GM23338 (cell line): ENCODE data around the gene FCHSD1. TPM values are rescaled to one million over a fixed set of nuclear protein-coding genes. Genes with fewer than 3 reads are reported as not detected.
A peak's percentile ranks its signal among the peaks of the same experiment; 100 is the strongest.

Experiments
- ATAC-seq: fragments of 200-7000 bp; cut with Tn5 transposase; 3 replicates; pipeline ENCODE4 v1.9.1; 2020
- DNase-seq: peaks from one replicate; pipeline ENCODE4 v3.0.0-alpha.2; 2015; ENCODE audit warnings: low spot score
- H2AFZ ChIP-seq: fragments of 200-600 bp; sonication (generic); 2 replicates; pipeline ENCODE4 v1.8.0; 2016; ENCODE audit warnings: antibody characterized with exemption, mild to moderate bottlenecking, moderate library complexity
- H3F3A ChIP-seq: fragments of 200-600 bp; sonication (generic); replicated peaks from 2 replicates; pipeline ENCODE4 v1.8.0; 2017; ENCODE audit warnings: antibody characterized with exemption, mixed run types, low read depth
- H3K27ac ChIP-seq: fragments of 200-600 bp; sonication (generic); 2 replicates; pipeline ENCODE4 v1.6.1; 2016; ENCODE audit warnings: low read depth
- H3K27me3 ChIP-seq: fragments of 200-600 bp; sonication (generic); 2 replicates; pipeline ENCODE4 v1.8.0; 2016; ENCODE audit warnings: mild to moderate bottlenecking, mixed run types, moderate library complexity; ENCODE audit not compliant: insufficient read depth
- H3K36me3 ChIP-seq: fragments of 200-600 bp; sonication (generic); 2 replicates; pipeline ENCODE4 v1.8.0; 2016; ENCODE audit warnings: mild to moderate bottlenecking; ENCODE audit not compliant: insufficient read depth
- H3K4me1 ChIP-seq: fragments of 200-600 bp; sonication (generic); 2 replicates; pipeline ENCODE4 v1.8.0; 2016; ENCODE audit warnings: mild to moderate bottlenecking, moderate library complexity; ENCODE audit not compliant: insufficient read depth
- H3K4me2 ChIP-seq: fragments of 200-600 bp; sonication (generic); 2 replicates; pipeline ENCODE4 v1.7.1; 2017; ENCODE audit warnings: mixed run types
- H3K4me3 ChIP-seq: fragments of 200-600 bp; sonication (generic); 2 replicates; pipeline ENCODE4 v1.6.1; 2016; ENCODE audit warnings: mixed run types
- H3K79me2 ChIP-seq: fragments of 200-600 bp; sonication (generic); replicated peaks from 2 replicates; pipeline ENCODE4 v1.8.0; 2017; ENCODE audit warnings: mild to moderate bottlenecking; ENCODE audit not compliant: insufficient read depth
- H3K9me2 ChIP-seq: fragments of 200-600 bp; sonication (generic); 2 replicates; pipeline ENCODE4 v1.8.0; 2017; ENCODE audit not compliant: insufficient read depth
- H4K20me1 ChIP-seq: fragments of 200-600 bp; sonication (generic); replicated peaks from 2 replicates; pipeline ENCODE4 v1.8.0; 2017; ENCODE audit warnings: mild to moderate bottlenecking; ENCODE audit not compliant: insufficient read depth
- H3K27ac Mint-ChIP-seq: 2 replicates; pipeline ENCODE4 v1.8.0; 2020; ENCODE audit warnings: inconsistent platforms, mild to moderate bottlenecking, moderate library complexity, mixed read lengths
- H3K27me3 Mint-ChIP-seq: 3 replicates; pipeline ENCODE4 v1.8.0; 2022; ENCODE audit warnings: low read depth, mild to moderate bottlenecking, moderate library complexity, mixed read lengths, inconsistent platforms; ENCODE audit not compliant: insufficient read depth, poor library complexity
- H3K36me3 Mint-ChIP-seq: 3 replicates; pipeline ENCODE4 v1.8.0; 2021; ENCODE audit warnings: low read depth, mild to moderate bottlenecking, inconsistent platforms, moderate library complexity, mixed read lengths
- H3K4me1 Mint-ChIP-seq: 3 replicates; pipeline ENCODE4 v1.8.0; 2020; ENCODE audit warnings: mild to moderate bottlenecking, inconsistent platforms, mixed read lengths
- H3K4me3 Mint-ChIP-seq: 3 replicates; pipeline ENCODE4 v1.8.0; 2021; ENCODE audit warnings: moderate library complexity, mild to moderate bottlenecking, inconsistent platforms, mixed read lengths
- H3K9me3 Mint-ChIP-seq: 3 replicates; pipeline ENCODE4 v1.8.0; 2020; ENCODE audit warnings: moderate library complexity, mild to moderate bottlenecking, inconsistent platforms, mixed read lengths
- CREB1 ChIP-seq: fragments of 250-450 bp; sonication (Bioruptor Pico); IDR thresholded peaks from 2 replicates; pipeline ENCODE4 v1.5.0; 2020; ENCODE audit warnings: low read depth, mild to moderate bottlenecking, moderate library complexity
- EZH2 ChIP-seq: fragments of 200-600 bp; sonication (generic); IDR thresholded peaks from one replicate; pipeline ENCODE4 v1.8.0; 2017; ENCODE audit warnings: antibody characterized with exemption, mild to moderate bottlenecking, low read depth; ENCODE audit not compliant: unreplicated experiment
- EZH2phosphoT487 ChIP-seq: fragments of 200-600 bp; sonication (generic); IDR thresholded peaks from one replicate; pipeline ENCODE4 v1.8.1; 2018; ENCODE audit warnings: antibody characterized with exemption; ENCODE audit not compliant: unreplicated experiment
- JUNB ChIP-seq: IDR thresholded peaks from one replicate; pipeline ENCODE4 v1.6.1; 2016; ENCODE audit warnings: antibody characterized with exemption; ENCODE audit not compliant: unreplicated experiment
- NANOG ChIP-seq: IDR thresholded peaks from 2 replicates; pipeline ENCODE4 v1.6.1; 2016; ENCODE audit warnings: antibody characterized with exemption, borderline replicate concordance
- POLR2AphosphoS5 ChIP-seq: IDR thresholded peaks from 2 replicates; pipeline ENCODE4 v1.6.1; 2016; ENCODE audit warnings: antibody characterized with exemption, low read depth
- REST ChIP-seq: IDR thresholded peaks from one replicate; pipeline ENCODE4 v1.6.1; 2018; ENCODE audit warnings: antibody characterized with exemption; ENCODE audit not compliant: unreplicated experiment
- STAT1 ChIP-seq: IDR thresholded peaks from one replicate; pipeline ENCODE4 v1.6.1; 2016; ENCODE audit warnings: antibody characterized with exemption; ENCODE audit not compliant: unreplicated experiment
- ZNF114 ChIP-seq: fragments of 250-450 bp; sonication (Bioruptor Pico); IDR thresholded peaks from 2 replicates; pipeline ENCODE4 v1.5.0; 2020; ENCODE audit warnings: mild to moderate bottlenecking, moderate library complexity
- ZNF331 ChIP-seq: fragments of 250-450 bp; sonication (Bioruptor Pico); IDR thresholded peaks from 2 replicates; pipeline ENCODE4 v1.5.0; 2020; ENCODE audit warnings: low read depth, mild to moderate bottlenecking, moderate library complexity
- ZNF462 ChIP-seq: fragments of 250-450 bp; sonication (Bioruptor Pico); IDR thresholded peaks from 2 replicates; pipeline ENCODE4 v1.5.0; 2020; ENCODE audit warnings: mild to moderate bottlenecking, moderate library complexity
- polyA plus RNA-seq: library from polyadenylated mRNA; unstranded; fragments of >200 nt; fragmentation: Nextera tagmentation; extraction: Ambion mirVana; gene quantifications from 2 replicates; pipeline ENCODE4 v1.2.1, GENCODE V29; 2016
- total RNA-seq: library from RNA; depleted of rRNA; stranded (reverse); fragments of >200 nt; shearing (Covaris generic); gene quantifications from 2 replicates; pipeline ENCODE4 v1.2.3, GENCODE V29; 2014
- TF ChIP-seq, protein P1 (sequence below), 2 experiments: fragments of 200-600 bp in 1 of 2; sonication (generic) in 1 of 2; conservative IDR thresholded peaks; 2 replicates each; pipeline versions ENCODE4 v1.5.1 to v1.6.1; 2016 to 2017; ENCODE audit warnings: antibody characterized with exemption in 2 of 2, low read depth in 2 of 2, mild to moderate bottlenecking in 2 of 2, moderate library complexity in 1 of 2
- TF ChIP-seq, protein P2 (sequence below): IDR thresholded peaks from 2 replicates; pipeline ENCODE4 v1.6.1; 2016; ENCODE audit warnings: antibody characterized with exemption

Gene FCHSD1
- total and polyA plus RNA-seq, 2 experiments from 2014 or later = 24.7 to 46.6 TPM

GRCh38 chr5:141611289-141611688 is 39.9 kb downstream of the FCHSD1 start:
- Histone ChIP-seq H3F3A (no peaks in the 10 kb centered on the region), H3K4me1 (peaks cover 23% of the 10 kb centered on the region), H3K27ac (peak overlapping the region; percentile 51; the same call in 1 of the 2 replicates), H3K27me3 (no peaks in the 10 kb centered on the region), H3K36me3 (no peaks in the 10 kb centered on the region), H3K79me2 (peaks cover 100% of the 10 kb centered on the region), H3K9me2 (no peaks in the 10 kb centered on the region), H3K4me2 (no peak overlapping the region), H4K20me1 (peaks cover 23% of the 10 kb centered on the region), H3K4me3 (no peak overlapping the region), H2AFZ (no peak overlapping the region)
- Mint-ChIP-seq H3K4me1 (peaks cover 31% of the 10 kb centered on the region), H3K9me3 (no peaks in the 10 kb centered on the region), H3K27ac (no peak overlapping the region), H3K36me3 (peaks cover 8% of the 10 kb centered on the region; the same call in 1 of the 3 replicates), H3K4me3 (no peak overlapping the region), H3K27me3 (no peaks in the 10 kb centered on the region)
- TF ChIP-seq, protein P1, sequence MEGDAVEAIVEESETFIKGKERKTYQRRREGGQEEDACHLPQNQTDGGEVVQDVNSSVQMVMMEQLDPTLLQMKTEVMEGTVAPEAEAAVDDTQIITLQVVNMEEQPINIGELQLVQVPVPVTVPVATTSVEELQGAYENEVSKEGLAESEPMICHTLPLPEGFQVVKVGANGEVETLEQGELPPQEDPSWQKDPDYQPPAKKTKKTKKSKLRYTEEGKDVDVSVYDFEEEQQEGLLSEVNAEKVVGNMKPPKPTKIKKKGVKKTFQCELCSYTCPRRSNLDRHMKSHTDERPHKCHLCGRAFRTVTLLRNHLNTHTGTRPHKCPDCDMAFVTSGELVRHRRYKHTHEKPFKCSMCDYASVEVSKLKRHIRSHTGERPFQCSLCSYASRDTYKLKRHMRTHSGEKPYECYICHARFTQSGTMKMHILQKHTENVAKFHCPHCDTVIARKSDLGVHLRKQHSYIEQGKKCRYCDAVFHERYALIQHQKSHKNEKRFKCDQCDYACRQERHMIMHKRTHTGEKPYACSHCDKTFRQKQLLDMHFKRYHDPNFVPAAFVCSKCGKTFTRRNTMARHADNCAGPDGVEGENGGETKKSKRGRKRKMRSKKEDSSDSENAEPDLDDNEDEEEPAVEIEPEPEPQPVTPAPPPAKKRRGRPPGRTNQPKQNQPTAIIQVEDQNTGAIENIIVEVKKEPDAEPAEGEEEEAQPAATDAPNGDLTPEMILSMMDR (conservative IDR thresholded peaks at IDR 0.05; ENCODE audit: low read depth in 2 of 2) = no peak
- TF ChIP-seq JUNB (no peak), CREB1 (CRISPR knock-in tag) (no peak), POLR2AphosphoS5 (no peak), STAT1 (no peak), ZNF331 (CRISPR knock-in tag) (no peak), ZNF114 (CRISPR knock-in tag) (no peak), EZH2phosphoT487 (no peak), ZNF462 (no peak), NANOG (no peak), REST (no peak), EZH2 (no peak)
- TF ChIP-seq, protein P2, sequence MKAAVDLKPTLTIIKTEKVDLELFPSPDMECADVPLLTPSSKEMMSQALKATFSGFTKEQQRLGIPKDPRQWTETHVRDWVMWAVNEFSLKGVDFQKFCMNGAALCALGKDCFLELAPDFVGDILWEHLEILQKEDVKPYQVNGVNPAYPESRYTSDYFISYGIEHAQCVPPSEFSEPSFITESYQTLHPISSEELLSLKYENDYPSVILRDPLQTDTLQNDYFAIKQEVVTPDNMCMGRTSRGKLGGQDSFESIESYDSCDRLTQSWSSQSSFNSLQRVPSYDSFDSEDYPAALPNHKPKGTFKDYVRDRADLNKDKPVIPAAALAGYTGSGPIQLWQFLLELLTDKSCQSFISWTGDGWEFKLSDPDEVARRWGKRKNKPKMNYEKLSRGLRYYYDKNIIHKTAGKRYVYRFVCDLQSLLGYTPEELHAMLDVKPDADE = no peak
- ATAC-seq (peak; percentile 77), DNase-seq (peak; percentile 37)
